ENCODE results near the gene C4A. TPM values are rescaled to one million over a fixed set of nuclear protein-coding genes. Genes with fewer than 3 reads are reported as not detected.
"Not testable (repeated sequence)": the region's sequence is repeated elsewhere in the genome, so short reads cannot be mapped to it uniquely, and the experiment has no call there.

C4A gene
- total and polyA plus RNA-seq, 11 donors = 34.5 to 301 (median 79.8) TPM

- H3K36me3 ChIP-seq; H3K9me3 ChIP-seq; ATAC-seq; intact Hi-C loops (cut with DNase I); H3K27ac ChIP-seq; H3K4me3 ChIP-seq; H3K4me1 ChIP-seq; H3K27me3 ChIP-seq: not testable (repeated sequence)
- peak in 1 of 5 donors; percentile 18 for DNase-seq
- WGBS, 4 donors = 72 to 87% (median 77%) methylated on average over 4 of the region's 5 CpGs
Observed at GRCh38 chr6:32038878-32039277, 57.0 kb downstream of the C4A start.

- intact Hi-C loops (cut with DNase I) = loop anchor here in 2 of 10 donors (10.0 kb wide), 2 partner anchors 75 to 115 kb away; partner anchors contain the start of genes PPT2 (in 1 of the 2) and PRRT1 (in 1 of the 2)
- WGBS, 4 donors = 59 to 76% (median 73%) methylated on average over 16 to 23 of the region's 24 CpGs
Observed at GRCh38 chr6:32039321-32040274, 57.7 kb downstream of the C4A start.

DNA sequence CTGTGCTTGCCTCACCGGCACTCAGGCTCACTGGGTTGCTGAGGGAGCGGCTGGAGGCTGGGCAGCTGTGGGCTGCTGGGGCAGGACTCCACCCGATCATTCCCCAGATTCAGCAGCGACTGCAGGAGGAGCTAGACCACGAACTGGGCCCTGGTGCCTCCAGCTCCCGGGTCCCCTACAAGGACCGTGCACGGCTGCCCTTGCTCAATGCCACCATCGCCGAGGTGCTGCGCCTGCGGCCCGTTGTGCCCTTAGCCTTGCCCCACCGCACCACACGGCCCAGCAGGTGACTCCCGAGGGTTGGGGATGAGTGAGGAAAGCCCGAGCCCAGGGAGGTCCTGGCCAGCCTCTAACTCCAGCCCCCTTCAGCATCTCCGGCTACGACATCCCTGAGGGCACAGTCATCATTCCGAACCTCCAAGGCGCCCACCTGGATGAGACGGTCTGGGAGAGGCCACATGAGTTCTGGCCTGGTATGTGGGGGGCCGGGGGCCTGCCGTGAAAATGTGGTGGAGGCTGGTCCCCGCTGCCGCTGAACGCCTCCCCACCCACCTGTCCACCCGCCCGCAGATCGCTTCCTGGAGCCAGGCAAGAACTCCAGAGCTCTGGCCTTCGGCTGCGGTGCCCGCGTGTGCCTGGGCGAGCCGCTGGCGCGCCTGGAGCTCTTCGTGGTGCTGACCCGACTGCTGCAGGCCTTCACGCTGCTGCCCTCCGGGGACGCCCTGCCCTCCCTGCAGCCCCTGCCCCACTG, 58.6 kb downstream of the C4A start:
- intact Hi-C loops (cut with DNase I) = loop anchor here in 2 of 10 donors (10.0 kb wide), 2 partner anchors 74 to 114 kb away; partner anchors contain the start of genes PPT2 (in 1 of the 2) and PRRT1 (in 1 of the 2)
- not testable (repeated sequence) for H3K36me3 ChIP-seq, H3K27ac ChIP-seq, H3K27me3 ChIP-seq, H3K4me3 ChIP-seq, H3K4me1 ChIP-seq, H3K9me3 ChIP-seq
- ATAC-seq (peak in 1 of 4 donors; percentile 1), DNase-seq (peak in 1 of 5 donors; percentile 29)
- WGBS, 4 donors = 82 to 85% (median 83%) methylated on average over 14 to 24 of the region's 43 CpGs; no CpG with 5 or more reads in 1 of the 4 donors

More at GRCh38 chr6:32039321-32040274, 57.7 kb downstream of the C4A start:
- H3K27me3 ChIP-seq, H3K9me3 ChIP-seq, H3K36me3 ChIP-seq, H3K4me1 ChIP-seq, H3K4me3 ChIP-seq, H3K27ac ChIP-seq: not testable (repeated sequence)
- DNase-seq (peak in 2 of 5 donors; percentile 19 to 42), ATAC-seq (peak in 3 of 4 donors; percentile 4 to 24 (median 10))

GRCh38 chr6:32041050-32041321, 59.1 kb downstream of the C4A start:
- H3K27me3 ChIP-seq, H3K36me3 ChIP-seq, ATAC-seq, H3K4me3 ChIP-seq, H3K9me3 ChIP-seq, H3K4me1 ChIP-seq, H3K27ac ChIP-seq, DNase-seq: not testable (repeated sequence)
- intact Hi-C loops (cut with DNase I) = loop anchor here in 2 of 10 donors (10.0 kb wide), 2 partner anchors 74 to 114 kb away; partner anchors contain the start of genes PPT2 (in 1 of the 2) and PRRT1 (in 1 of the 2)
- 64 to 66% methylated on average over 7 of the region's 13 CpGs; no CpG with 5 or more reads in 2 of the 4 donors for WGBS, 4 donors

DNA sequence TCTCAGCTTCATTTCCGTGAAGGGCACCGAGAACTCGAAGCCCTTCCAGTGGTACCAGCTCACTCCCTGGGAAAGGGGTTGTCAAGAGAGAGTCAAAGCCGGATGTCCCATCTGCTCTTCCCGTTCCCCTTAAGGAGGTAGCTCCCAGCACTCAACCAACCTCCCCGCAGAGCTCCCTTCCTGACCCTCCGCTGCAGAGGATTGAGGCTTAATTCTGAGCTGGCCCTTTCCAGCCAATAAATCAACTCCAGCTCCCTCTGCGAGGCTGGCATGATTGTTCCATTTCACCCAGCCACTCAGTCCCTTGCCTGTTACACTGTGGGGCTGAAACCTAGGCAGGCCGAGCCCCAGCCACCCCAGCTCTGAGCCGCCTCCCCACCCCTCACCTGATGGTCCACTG, 59.5 kb downstream of the C4A start:
- H3K27ac ChIP-seq, H3K4me1 ChIP-seq, H3K4me3 ChIP-seq, H3K27me3 ChIP-seq, H3K9me3 ChIP-seq, ATAC-seq, H3K36me3 ChIP-seq: not testable (repeated sequence)
- 53 to 87% (median 80%) methylated on average over 4 to 8 of the region's 10 CpGs for WGBS, 4 donors
- peak in 1 of 5 donors; percentile 31 for DNase-seq
- intact Hi-C loops (cut with DNase I) = loop anchor here in 2 of 10 donors (10.0 kb wide), 2 partner anchors 73 to 113 kb away; partner anchors contain the start of genes PPT2 (in 1 of the 2) and PRRT1 (in 1 of the 2)

- not testable (repeated sequence) for DNase-seq, ATAC-seq, H3K4me3 ChIP-seq, H3K27me3 ChIP-seq, H3K27ac ChIP-seq, H3K9me3 ChIP-seq
- intact Hi-C loops (cut with DNase I) = loop anchor here in 2 of 10 donors (10.0 kb wide), 2 partner anchors 73 to 113 kb away; partner anchors contain the start of genes PPT2 (in 1 of the 2) and PRRT1 (in 1 of the 2)
- WGBS, 4 donors = 94 to 100% (median 97%) methylated on average over 5 to 14 of the region's 15 CpGs
- Histone ChIP-seq H3K4me1 (peaks cover 0 to 16% (median 13%) of the 10 kb centered on the region in 12 donors), H3K36me3 (peaks cover 0 to 19% (median 5%) of the 10 kb centered on the region in 9 donors)
Observed at GRCh38 chr6:32042276-32042675, 60.4 kb downstream of the C4A start.

GRCh38 chr6:32043589-32044380, 61.9 kb downstream of the C4A start:
- Histone ChIP-seq H3K4me1 (peaks cover 0 to 31% (median 24%) of the 10 kb centered on the region in 12 donors), H3K36me3 (peaks cover 0 to 34% (median 5%) of the 10 kb centered on the region in 9 donors)
- H3K9me3 ChIP-seq, H3K27ac ChIP-seq, H3K4me3 ChIP-seq, H3K27me3 ChIP-seq, ATAC-seq: not testable (repeated sequence)
- intact Hi-C loops (cut with DNase I) = loop anchor here in 2 of 10 donors (10.0 kb wide), 2 partner anchors 71 to 111 kb away; partner anchors contain the start of genes PPT2 (in 1 of the 2) and PRRT1 (in 1 of the 2)
- 87 to 93% (median 92%) methylated on average over 14 to 21 of the region's 31 CpGs for WGBS, 4 donors
- peak in 2 of 5 donors; percentile 11 to 26 for DNase-seq

GRCh38 chr6:32044916-32045315, 63.1 kb downstream of the C4A start:
- DNase-seq = peak in 1 of 5 donors; percentile 18
- H3K27ac ChIP-seq, ATAC-seq, H3K27me3 ChIP-seq, H3K9me3 ChIP-seq, H3K4me3 ChIP-seq: not testable (repeated sequence)
- WGBS, 4 donors = 85 to 93% (median 91%) methylated on average over 5 to 13 of the region's 18 CpGs
- Histone ChIP-seq H3K36me3 (peaks cover 0 to 42% (median 10%) of the 10 kb centered on the region in 9 donors), H3K4me1 (peaks cover 0 to 34% (median 24%) of the 10 kb centered on the region in 12 donors)
- intact Hi-C loops (cut with DNase I) = loop anchor here in 2 of 10 donors (10.0 kb wide), 2 partner anchors 70 to 110 kb away; partner anchors contain the start of genes PPT2 (in 1 of the 2) and PRRT1 (in 1 of the 2)

Measured in heart left ventricle (tissue), 16 donors.